Esophagus mucosa (tissue), 1 donor: Measurements from ENCODE around the gene WNT8A. TPM values are rescaled to one million over a fixed set of nuclear protein-coding genes. Genes with fewer than 3 reads are reported as not detected.
"Not testable (repeated sequence)": the region's sequence is repeated elsewhere in the genome, so short reads cannot be mapped to it uniquely, and the experiment has no call there.

Source experiments
- ATAC-seq: fragments of 200-7000 bp; cut with Tn5 transposase; one replicate; pipeline ENCODE4 v1.9.1; 2020
- total RNA-seq: library from RNA; stranded (reverse); gene quantifications from one replicate; pipeline ENCODE4 v1.2.4, GENCODE V29; 2023
- donor health status: DM: yes; HTN: yes; CAD: no.

WNT8A gene
- total RNA-seq = not detected

DNA sequence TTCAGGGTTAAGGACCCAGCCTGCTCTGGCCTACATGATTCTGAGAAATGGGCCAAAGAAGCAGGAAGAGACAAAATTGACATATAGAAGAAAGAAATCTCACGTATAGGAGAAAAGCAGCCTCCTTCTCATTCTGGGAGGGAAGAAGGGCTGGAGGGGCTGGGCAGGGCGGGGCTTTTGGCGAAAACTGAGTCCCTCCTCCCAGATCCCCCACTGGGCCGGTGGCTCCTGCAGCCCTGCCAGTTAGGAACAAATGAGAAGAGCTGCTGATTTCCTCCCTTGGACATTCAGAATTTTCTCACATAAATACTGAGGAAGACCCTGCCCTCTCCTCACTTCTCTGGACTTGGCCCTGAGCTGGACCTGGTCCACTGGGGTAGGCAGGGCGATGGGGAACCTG is at the start of gene WNT8A:
Gene WNT8A, plus strand, starts transcription at position 332 of the 400 bp plus-strand sequence. CDS start 95 bp downstream, outside the sequence.
- no peak for ATAC-seq

- peak; percentile 48 for ATAC-seq
These were observed 48.0 kb upstream of the WNT8A start for GRCh38 chr5:138035605-138036537.

DNA sequence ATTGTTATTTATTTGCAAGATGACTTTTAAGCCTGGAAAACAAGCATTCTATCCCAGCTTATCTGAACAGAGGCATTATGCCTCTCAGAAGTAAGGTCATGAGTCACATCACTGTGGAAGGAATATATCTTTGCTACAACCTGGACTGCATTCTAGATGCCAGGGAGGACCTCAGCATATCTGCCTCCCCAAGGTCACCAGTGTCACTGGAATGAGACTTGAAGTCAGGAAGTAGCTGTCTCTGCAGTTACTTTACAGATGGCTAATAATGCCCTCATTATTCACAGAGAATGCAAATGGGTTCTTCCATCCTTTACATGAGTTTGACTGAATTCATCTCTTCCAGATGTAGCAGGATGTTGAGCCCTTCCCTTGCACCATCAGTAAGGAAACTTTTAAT is 46.6 kb upstream of the WNT8A start:
- ATAC-seq = no peak

- ATAC-seq = no peak
These were observed 45.8 kb upstream of the WNT8A start for GRCh38 chr5:138037907-138038633.

DNA sequence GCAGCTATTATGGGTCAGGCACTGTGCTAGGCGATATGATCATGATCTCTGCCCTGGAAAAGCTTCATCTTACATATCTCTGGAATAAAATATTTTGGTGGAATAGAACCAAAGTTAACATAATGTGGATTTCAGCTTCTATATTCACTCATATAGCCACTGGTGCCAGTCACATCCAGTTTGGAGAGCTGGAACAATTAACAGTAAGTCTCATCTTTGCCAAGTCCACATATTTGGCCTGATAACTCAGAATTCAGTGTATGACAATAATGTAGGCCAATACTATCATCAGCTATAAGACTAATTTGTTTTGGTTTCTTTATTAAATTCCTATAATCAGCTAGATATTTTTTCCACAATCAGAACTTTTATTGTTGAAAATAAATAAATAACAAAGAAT is 45.0 kb upstream of the WNT8A start:
- ATAC-seq = no peak

DNA sequence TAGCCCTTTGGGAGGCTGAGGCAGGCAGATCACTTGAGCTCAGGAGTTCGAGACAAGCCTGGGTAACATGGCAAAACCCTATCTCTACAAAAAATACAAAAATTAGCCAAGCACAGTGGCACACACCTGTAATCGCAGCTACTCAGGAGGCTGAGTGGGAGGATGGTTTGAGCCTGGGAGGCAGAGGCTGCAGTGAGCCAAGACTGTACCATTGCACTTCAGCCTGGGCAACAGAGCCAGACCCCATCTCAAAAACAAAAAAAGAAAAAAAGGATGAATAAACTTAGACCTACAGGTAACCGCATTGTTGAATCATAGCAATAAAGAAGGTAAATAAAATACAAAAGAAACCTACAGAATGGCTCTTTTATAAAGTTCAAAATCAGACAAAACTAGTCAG is 38.5 kb upstream of the WNT8A start:
- not testable (repeated sequence) for ATAC-seq

- no peak for ATAC-seq
These were observed 32.2 kb upstream of the WNT8A start for GRCh38 chr5:138051441-138052296.

GRCh38 chr5:138052718-138053117 is 31.1 kb upstream of the WNT8A start:
- not testable (repeated sequence) for ATAC-seq

- ATAC-seq = no peak
These were observed 30.3 kb upstream of the WNT8A start for GRCh38 chr5:138053554-138053953.

- no peak for ATAC-seq
These were observed 29.6 kb upstream of the WNT8A start for GRCh38 chr5:138054206-138054605.

- no peak for ATAC-seq
These were observed 28.8 kb upstream of the WNT8A start for GRCh38 chr5:138054847-138055558.

GRCh38 chr5:138064526-138064925 is 19.3 kb upstream of the WNT8A start:
- no peak for ATAC-seq

DNA sequence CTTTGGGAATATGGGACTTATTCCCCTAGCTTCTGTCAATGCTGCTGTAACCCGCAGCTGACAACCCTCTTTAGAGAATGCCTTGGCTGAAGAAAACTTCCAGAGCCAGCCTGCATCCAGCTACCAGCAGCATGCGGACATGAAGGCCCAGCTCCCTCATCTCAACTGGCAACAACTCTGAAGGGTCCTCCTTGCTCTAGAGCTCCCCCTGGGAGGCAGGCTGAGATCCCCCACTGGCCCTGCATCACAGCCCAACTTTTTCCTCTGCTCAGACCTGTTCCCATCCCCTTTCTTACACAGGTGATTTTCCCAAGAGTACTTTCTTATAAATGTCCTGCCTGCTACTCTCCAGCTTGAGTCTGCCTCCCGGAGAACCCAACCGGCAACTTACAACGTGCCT is 18.7 kb upstream of the WNT8A start:
- no peak for ATAC-seq

DNA sequence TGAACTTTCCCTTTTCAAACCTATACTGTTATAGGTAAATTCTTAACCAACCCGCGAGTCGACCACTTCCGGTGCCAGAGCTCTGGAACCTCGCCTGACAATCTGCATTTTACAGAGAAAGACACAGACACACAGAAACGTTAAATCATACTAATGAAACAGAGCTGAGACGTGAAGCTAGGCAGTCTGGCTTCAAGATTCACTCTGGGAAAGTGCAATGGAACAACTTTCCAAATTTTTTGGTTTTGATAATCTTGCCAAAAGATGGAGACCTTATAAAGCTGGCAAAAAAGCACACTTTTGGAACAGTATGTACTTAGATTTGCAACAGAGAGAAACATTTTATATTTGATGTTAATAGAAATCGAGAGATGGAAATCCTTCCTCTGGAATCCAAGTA is 15.9 kb upstream of the WNT8A start:
- ATAC-seq = no peak

- ATAC-seq = peak; percentile 72
These were observed 14.9 kb upstream of the WNT8A start for GRCh38 chr5:138068742-138069600.

- ATAC-seq = not testable (repeated sequence)
These were observed 13.8 kb upstream of the WNT8A start for GRCh38 chr5:138070026-138070425.

GRCh38 chr5:138077064-138077696 is 6.7 kb upstream of the WNT8A start:
- ATAC-seq = peak; percentile 54

- ATAC-seq = no peak
These were observed 5.7 kb upstream of the WNT8A start for GRCh38 chr5:138078006-138078643.

DNA sequence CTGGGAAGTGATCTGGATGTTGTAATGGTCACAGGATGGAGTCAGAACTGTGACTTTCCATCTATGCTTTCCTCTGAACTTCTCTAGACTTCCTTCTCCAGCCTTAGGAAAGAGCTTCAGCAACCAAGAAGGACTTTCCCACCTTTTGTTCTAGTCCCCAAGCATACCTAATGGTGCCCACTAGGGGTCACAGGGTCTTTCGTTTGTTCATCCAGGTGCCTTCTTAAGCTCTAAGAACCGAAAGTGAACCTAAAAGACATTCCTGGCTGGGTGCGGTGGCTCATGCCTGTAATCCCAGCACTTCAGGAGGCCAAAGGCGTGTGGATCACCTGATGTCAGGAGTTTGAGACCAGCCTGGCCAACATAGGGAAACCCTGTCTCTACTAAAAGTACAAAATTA is 1.8 kb upstream of the WNT8A start:
- no peak for ATAC-seq

DNA sequence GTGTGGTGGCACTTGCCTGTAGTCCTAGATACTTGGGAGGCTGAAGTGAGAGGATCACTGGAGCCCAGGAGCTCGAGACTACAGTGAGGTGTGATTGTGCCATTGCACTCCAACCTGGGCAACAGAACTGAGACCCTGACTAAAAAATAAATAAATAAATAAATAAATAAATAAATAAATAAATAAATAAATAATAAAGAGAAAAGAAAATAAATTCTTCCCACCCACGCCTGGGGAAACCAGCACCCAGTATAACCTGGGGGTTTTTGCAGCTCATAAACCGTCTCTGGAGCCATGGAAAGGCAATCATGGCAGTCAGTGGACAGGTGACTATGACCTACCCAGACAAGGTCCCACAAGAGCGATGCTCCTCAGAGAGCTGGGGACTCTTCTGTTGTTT is 7.9 kb downstream of the WNT8A start:
- no peak for ATAC-seq
